Activated naive CD4-positive, alpha-beta T cell treated with anti-CD3 and anti-CD28 coated beads, Interleukin-2, amount 50 U/mL, for 24 hours (primary cell): ENCODE data around the gene CHURC1.

Experiments
- H3K27ac Mint-ChIP-seq: one replicate; pipeline ENCODE4 v1.8.0; 2021; ENCODE audit warnings: mild to moderate bottlenecking, mixed read lengths
- H3K27me3 Mint-ChIP-seq: one replicate; pipeline ENCODE4 v1.8.0; 2021; ENCODE audit warnings: mixed read lengths
- H3K36me3 Mint-ChIP-seq: one replicate; pipeline ENCODE4 v1.8.0; 2021; ENCODE audit warnings: mixed read lengths
- H3K4me1 Mint-ChIP-seq: one replicate; pipeline ENCODE4 v1.8.0; 2021; ENCODE audit warnings: mixed read lengths
- H3K4me3 Mint-ChIP-seq: one replicate; pipeline ENCODE4 v1.8.0; 2021; ENCODE audit warnings: mild to moderate bottlenecking, mixed read lengths
- H3K9me3 Mint-ChIP-seq: one replicate; pipeline ENCODE4 v1.8.0; 2021; ENCODE audit warnings: mixed read lengths

Gene CHURC1

DNA sequence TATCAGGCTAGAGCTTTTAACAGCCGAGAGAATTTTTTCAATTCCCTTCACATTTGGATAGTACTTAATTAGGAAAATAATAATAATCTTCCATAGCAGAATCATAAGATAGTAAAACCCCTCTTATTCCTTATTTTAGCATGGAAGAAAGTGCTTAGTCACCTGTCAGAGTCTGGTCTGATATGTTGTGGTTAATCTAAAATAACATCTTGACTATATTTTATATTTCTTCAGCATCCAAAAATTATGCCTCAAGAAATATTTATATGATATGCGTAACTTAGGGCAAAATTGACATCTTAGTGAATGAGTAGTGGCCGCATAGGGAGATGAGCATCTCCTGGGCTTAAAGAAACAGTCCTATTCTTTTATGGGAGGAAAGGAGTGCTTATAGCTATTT lies 12.8 kb downstream of the CHURC1 start:
- Mint-ChIP-seq H3K27ac (peak overlapping the region; percentile 80), H3K4me3 (no peak overlapping the region), H3K4me1 (peaks cover 40% of the 10 kb centered on the region), H3K27me3 (no peaks in the 10 kb centered on the region), H3K36me3 (peaks cover 16% of the 10 kb centered on the region), H3K9me3 (no peaks in the 10 kb centered on the region)

DNA sequence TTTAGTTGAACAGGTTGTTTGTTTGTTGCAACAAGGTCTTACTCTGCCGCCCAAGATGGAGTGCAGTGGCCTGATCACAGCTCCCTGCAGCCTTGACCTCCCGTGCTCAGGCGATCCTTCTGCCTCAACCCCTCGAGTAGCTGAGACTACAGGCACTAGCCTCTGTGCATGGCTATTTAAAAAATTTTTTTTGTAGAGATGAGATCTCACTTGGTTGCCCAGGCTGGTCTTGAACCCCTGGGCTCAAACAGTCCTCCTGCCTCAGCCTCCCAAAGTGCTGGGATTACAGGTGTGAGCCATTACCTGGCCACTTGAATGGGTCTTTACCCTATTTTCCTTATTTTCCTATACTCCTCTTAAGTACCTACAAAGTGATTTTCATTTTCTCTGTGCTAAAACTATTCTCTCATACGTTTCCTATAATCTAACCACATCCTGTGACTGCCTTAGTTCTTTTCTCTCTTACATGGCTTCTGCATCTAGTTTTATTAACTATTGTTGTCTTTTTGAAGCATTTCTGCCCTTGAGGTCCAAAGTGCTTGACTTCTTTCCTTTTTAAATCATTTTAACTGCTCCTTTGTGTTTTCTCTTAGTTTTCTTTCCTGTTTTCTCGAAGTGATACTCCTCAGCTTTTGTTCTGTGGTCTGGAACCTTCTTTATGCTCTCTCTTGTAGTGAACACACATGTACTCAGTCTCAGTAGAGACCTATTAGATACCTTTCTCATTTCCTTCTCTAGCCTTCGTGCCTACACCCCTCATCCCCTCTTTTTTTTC lies 14.2 kb downstream of the CHURC1 start:
- Mint-ChIP-seq H3K4me1 (peaks cover 30% of the 10 kb centered on the region), H3K36me3 (peaks cover 21% of the 10 kb centered on the region)

DNA sequence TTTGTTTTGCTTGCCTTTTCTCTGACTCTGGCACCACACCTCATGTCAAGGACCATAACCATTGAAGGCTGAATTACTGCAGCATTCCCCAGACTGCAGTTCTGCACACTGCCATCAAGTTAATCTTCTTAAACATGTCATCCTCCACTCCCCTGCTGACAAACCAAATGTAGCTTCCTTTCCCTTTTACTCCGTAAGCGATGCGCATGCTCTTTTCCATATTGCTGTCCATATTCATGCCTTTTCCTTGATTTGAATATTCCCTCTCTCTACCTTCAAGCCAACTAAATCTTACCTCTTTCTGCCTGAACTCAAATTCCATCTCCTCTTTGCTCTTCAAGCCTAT lies 14.7 kb downstream of the CHURC1 start:
- no peaks in the 10 kb centered on the region for H3K27me3 Mint-ChIP-seq
- H3K4me3 Mint-ChIP-seq: no peak overlapping the region
- peaks cover 24% of the 10 kb centered on the region for H3K4me1 Mint-ChIP-seq
- H3K36me3 Mint-ChIP-seq: peaks cover 19% of the 10 kb centered on the region
- no peak overlapping the region for H3K27ac Mint-ChIP-seq
- H3K9me3 Mint-ChIP-seq: no peaks in the 10 kb centered on the region

More for the DNA sequence above, 14.2 kb downstream of the CHURC1 start:
- no peaks in the 10 kb centered on the region for H3K9me3 Mint-ChIP-seq
- H3K27me3 Mint-ChIP-seq: no peaks in the 10 kb centered on the region
- H3K4me3 Mint-ChIP-seq: no peak overlapping the region
- H3K27ac Mint-ChIP-seq: no peak overlapping the region

DNA sequence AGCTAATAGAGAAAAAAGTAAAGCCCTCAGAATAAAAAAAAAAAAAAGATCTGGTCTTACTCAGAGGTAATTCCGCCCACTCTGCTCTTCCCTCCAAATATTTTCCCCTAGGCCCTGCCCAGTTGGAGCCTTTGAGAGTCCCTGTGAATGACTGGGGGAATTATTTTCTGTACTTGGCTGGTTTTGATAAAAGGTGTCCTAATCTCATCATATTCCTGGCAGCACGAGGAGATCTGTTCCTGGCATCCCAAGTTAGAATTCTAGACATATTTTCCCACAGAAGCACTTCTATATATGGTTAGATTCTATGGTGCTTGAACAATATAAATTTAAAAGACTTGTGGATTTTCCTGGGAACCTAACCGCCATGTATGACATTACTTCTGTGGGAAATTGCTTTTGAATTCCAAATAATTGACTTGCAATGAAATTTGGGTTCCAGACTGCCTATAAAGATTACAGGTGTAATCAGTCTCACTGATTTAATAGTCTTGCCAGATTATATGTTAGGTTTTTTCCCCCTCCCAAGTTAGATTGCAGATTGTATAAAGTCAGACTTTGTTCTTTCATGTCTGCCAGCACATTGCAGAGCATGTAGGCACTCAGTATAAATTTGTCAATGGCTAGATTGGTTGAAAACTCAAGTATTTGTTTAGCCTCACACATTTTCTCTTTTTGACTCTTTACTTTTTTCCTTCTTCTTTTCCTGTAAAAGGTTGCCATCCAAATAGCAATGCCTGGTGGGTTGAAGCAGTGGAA lies 16.0 kb downstream of the CHURC1 start:
- peak overlapping the region; percentile 88 for H3K27ac Mint-ChIP-seq
- H3K9me3 Mint-ChIP-seq: no peaks in the 10 kb centered on the region
- H3K4me1 Mint-ChIP-seq: peaks cover 29% of the 10 kb centered on the region
- no peaks in the 10 kb centered on the region for H3K27me3 Mint-ChIP-seq
- peak overlapping the region; percentile 8 for H3K4me3 Mint-ChIP-seq
- H3K36me3 Mint-ChIP-seq: peaks cover 20% of the 10 kb centered on the region

DNA sequence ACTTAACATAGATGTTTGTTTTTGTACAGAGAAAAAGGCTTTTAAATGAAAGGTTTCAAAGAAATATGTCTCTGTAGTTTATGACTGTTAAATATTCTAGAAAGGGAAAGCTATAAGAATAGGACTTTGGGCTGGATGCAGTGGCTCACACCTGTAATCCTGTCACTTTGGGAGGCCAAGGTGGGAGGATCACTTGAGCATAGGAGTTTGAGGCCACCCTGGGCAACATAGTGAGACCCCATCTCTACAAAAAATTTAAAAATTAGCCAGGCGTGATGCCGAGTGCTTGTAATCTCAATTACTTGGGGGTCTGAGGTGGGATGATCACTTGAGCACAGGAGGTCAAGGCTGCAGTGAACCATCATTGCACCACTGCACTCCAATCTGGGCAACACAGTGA lies 16.9 kb downstream of the CHURC1 start:
- peaks cover 20% of the 10 kb centered on the region for H3K36me3 Mint-ChIP-seq
- peak overlapping the region; percentile 88 for H3K27ac Mint-ChIP-seq
- H3K9me3 Mint-ChIP-seq: no peaks in the 10 kb centered on the region
- peaks cover 33% of the 10 kb centered on the region for H3K4me1 Mint-ChIP-seq
- no peak overlapping the region for H3K4me3 Mint-ChIP-seq
- no peaks in the 10 kb centered on the region for H3K27me3 Mint-ChIP-seq

DNA sequence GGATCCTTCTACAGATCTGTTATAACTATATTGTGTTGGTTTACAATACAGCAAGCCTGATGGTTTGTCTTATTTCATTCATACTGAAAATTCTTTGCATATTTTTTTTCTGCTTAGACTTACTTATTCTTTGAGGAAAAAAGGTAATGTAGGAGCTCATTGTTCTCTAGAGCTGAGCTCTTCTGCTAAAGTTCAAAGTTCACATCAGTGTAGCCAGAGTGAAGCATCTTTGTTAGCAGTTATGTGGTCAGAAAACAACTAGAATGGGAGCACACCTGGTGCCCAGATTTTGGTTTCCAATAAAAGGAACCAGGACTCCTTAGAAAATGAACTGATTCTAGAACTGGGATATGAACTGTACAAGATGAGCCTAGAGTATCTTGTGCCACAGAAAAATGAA lies 18.0 kb downstream of the CHURC1 start:
- Mint-ChIP-seq H3K9me3 (no peaks in the 10 kb centered on the region), H3K4me3 (no peak overlapping the region), H3K36me3 (peaks cover 17% of the 10 kb centered on the region), H3K27me3 (no peaks in the 10 kb centered on the region), H3K4me1 (peaks cover 35% of the 10 kb centered on the region), H3K27ac (peak overlapping the region; percentile 38)

DNA sequence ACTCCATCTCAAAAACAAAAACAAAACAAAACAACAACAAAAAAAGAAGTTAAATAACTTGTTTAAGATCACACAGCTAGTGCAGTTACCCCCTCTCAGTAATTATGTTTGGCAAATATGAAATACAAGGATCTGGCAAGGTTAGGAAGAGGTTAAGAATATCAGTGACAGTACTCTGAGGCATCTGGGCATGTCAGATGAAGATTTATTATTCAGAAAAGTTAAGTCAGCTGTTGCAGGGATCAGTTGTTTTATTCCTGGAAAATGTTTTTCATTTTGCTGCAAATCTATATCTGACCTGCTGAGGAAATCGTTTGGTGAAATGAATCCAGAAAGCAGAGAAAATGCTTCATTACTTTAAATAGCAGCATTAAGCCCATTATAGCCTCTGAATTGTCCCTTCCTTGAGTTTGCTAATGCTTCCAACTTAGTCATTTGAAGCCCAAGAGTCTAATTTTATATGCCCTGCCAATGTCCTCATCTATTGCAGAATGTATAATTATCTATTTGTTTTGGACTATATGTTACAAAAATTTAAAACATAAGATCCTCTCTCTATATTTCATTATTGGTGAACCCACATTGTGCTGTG lies 20.2 kb downstream of the CHURC1 start:
- H3K36me3 Mint-ChIP-seq: peaks cover 17% of the 10 kb centered on the region
- no peak overlapping the region for H3K27ac Mint-ChIP-seq
- no peaks in the 10 kb centered on the region for H3K9me3 Mint-ChIP-seq
- H3K27me3 Mint-ChIP-seq: no peaks in the 10 kb centered on the region
- H3K4me1 Mint-ChIP-seq: peaks cover 48% of the 10 kb centered on the region
- H3K4me3 Mint-ChIP-seq: no peak overlapping the region

DNA sequence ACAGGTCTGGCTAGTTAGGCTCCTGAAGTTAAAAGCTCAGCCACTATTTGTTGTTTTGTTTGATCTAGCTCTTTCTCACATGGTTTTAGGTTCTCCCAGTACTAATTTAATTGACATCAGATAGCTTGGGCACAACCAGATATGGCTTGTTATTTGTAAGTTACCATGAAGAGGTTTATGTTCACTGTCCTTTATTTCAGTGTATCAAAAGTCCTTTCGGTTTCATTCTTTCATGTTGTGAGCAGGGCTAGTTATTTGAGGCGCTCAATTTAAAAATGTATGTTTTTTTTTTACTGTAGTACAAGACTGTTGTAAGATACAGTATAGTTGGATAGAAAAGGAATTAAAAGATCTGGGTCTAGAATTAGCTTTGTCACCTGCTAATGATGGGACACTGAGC lies 21.3 kb downstream of the CHURC1 start:
- Mint-ChIP-seq H3K9me3 (no peaks in the 10 kb centered on the region), H3K4me1 (peaks cover 58% of the 10 kb centered on the region), H3K27ac (peak overlapping the region; percentile 32), H3K27me3 (no peaks in the 10 kb centered on the region), H3K36me3 (peaks cover 14% of the 10 kb centered on the region), H3K4me3 (peak overlapping the region; percentile 49)

DNA sequence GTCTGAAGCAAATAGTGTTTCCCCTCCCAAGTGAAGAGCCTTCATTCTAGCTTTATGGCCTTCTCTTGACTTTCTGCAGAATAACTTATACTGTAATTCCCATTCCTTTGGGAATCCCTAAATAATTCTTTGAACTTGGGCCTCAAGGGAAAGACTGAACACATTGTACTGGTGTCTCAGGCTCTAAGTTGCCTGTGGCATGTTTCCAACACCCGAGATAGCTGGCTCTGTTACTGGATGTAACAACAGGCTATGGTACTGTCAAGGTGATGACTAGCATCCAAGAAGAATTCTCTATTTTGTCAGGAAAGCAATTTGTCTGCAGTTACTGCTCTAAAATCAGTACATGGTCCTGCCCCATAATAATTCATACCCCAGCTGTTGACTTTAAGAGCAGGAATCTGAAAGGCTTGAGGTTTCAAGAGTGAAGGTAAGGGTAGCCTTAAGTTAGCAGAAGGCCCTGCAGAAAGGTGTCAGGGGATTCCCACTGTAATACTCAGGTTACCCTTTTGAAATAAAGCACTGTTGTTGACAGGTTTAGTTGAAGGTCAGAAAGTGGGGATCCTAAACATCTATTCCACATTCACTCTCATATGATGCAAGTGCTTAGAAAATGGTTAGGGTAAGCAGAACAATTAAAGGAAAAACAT lies 23.0 kb downstream of the CHURC1 start:
- peaks cover 70% of the 10 kb centered on the region for H3K4me1 Mint-ChIP-seq
- H3K4me3 Mint-ChIP-seq: no peak overlapping the region
- no peaks in the 10 kb centered on the region for H3K27me3 Mint-ChIP-seq
- H3K9me3 Mint-ChIP-seq: no peaks in the 10 kb centered on the region
- peak overlapping the region; percentile 67 for H3K27ac Mint-ChIP-seq
- H3K36me3 Mint-ChIP-seq: peaks cover 16% of the 10 kb centered on the region

DNA sequence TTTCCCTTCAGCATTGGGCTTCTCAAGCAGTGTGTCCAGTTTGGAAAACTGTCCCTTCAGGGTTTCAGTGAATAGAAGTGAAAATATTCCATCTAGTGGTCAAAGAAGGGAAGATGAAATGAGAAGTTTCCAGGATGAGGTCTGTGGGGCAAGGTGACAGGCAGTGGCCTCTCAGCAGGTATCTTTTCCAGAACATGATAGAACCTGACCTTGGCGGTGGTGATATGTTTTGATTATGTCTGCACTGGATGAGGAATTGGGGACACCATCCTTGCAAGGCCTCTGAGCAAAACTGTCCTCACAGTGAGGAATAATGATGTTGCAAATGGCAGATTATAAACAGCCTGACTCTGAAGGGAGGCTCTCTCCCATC lies 23.6 kb downstream of the CHURC1 start:
- no peaks in the 10 kb centered on the region for H3K27me3 Mint-ChIP-seq
- H3K4me3 Mint-ChIP-seq: no peak overlapping the region
- peak overlapping the region; percentile 24 for H3K27ac Mint-ChIP-seq
- no peaks in the 10 kb centered on the region for H3K9me3 Mint-ChIP-seq
- peaks cover 13% of the 10 kb centered on the region for H3K36me3 Mint-ChIP-seq
- peaks cover 72% of the 10 kb centered on the region for H3K4me1 Mint-ChIP-seq

DNA sequence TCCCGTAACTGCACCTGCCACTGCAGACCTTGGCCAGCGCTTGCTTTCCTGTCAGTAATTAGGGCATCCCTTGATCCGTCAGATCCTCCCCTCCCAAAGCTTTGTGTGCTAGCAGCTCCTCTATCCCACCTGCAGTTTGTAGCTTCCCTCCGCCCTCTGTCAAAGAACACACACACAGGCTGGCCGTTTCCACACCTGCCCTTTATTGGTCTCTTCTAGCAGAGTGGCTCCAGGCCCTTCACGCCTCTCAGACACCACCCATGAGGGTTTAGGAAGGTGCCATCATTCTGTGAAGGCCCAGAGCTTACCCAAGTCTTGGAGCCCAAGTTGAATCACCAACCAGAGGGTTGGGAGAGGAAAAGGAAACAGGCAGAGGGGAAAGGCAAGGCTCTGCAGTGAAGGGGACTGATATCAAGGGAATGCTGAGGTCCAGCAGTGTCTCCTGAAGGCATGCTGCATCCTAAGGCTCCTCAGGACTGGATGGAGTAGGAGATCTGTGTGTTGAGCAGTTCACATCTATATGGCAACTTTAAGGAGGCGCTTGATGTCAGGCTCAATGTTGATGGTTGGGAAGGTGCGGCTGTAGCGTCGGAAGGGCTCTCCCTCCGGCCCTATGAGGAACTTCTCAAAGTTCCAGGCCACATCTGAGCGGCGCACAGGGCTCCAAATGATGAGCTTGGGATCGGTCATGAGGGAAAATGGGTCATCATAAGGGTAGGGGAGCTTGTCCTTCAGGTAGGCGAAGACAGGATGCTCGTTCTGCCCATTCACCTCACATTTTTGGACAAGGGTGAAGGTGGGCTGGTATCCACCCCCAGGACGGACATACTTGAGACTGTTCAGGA lies 24.9 kb downstream of the CHURC1 start:
- Mint-ChIP-seq H3K9me3 (no peaks in the 10 kb centered on the region), H3K4me3 (no peak overlapping the region), H3K27me3 (no peaks in the 10 kb centered on the region), H3K4me1 (peaks cover 83% of the 10 kb centered on the region), H3K36me3 (peaks cover 9% of the 10 kb centered on the region), H3K27ac (peak overlapping the region; percentile 87)

DNA sequence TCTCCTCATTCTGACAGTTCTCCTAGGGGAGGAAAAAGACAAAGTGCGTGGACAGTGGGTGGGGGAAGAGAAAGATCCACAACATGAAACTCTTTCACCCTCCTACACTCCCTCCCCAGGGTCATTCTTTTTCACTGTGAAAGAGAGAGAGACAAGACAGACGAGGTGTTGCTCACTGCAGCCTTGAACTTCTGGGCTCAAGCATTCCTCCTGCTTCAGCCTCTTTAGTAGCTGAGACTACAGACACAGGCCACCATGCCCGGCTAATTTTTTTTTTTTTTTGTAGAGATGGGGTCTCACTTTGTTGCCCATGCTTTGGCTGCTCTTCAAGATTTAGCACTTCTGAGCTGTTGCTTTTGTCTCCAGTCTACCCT lies 25.5 kb downstream of the CHURC1 start:
- Mint-ChIP-seq H3K4me1 (peaks cover 82% of the 10 kb centered on the region), H3K36me3 (peaks cover 6% of the 10 kb centered on the region), H3K27me3 (no peaks in the 10 kb centered on the region), H3K9me3 (no peaks in the 10 kb centered on the region), H3K27ac (peak overlapping the region; percentile 12), H3K4me3 (no peak overlapping the region)

DNA sequence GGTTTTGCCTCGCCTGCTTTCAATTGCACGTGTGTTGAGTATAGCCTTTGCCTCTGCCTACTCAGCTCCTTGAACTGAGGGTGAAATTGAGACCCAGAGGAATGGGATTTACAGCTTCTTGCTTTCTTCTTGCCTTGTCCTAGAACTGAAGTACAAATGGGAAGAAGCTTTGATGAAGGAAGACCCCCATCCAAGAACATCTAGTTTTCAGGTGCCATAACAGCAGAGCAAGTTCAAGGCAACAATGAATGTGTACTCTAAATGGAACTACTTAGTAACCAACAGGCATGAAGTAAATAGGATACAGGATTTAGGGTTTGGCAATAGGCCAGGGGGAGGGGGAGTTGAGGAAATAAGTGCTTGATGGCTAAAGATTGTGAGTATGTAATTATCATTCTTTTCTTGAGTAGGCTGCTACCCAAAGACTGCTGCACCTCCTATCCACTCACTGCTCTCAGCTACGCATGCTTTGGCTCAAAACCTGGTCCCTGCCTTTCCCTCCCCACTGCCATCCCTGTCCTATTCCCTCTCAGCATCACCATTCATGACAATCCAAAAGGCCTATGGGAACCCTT lies 26.2 kb downstream of the CHURC1 start:
- Mint-ChIP-seq H3K27me3 (no peaks in the 10 kb centered on the region), H3K36me3 (peaks cover 6% of the 10 kb centered on the region), H3K4me3 (no peak overlapping the region), H3K4me1 (peaks cover 76% of the 10 kb centered on the region), H3K9me3 (no peaks in the 10 kb centered on the region), H3K27ac (peak overlapping the region; percentile 12)

DNA sequence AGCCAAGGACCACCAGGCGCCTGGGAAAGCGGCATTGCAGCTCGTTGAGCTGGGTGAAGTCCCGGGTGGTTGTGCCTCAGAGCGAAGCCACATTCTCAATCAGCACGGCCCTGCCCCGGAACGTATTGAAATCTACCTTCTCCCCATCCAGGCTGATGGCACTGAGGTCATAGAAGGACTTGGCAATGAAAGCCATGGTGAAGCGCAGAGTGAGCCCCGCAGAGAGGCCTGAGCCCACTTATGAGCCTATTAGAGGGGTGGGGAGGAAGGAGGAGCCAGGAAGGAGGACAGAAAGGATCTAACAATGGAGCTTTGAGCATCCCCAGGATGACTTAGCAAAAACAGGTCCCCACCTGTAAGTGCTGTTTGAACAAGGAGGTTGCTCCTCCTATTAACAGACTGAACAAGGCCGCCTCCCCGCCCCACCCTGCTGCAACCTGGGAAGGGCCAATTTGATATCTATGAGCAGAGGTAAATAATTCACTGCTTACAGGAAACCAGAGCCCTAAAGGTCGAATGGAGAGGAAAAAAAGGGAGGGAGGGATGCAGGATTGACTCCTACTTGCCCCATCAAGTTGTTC lies 28.4 kb downstream of the CHURC1 start, which contains the start of gene GPX2:
Gene GPX2 (minus strand): TSS at position 215 of the 581 bp plus-strand sequence. CDS start 19 bp downstream, at position 196.
- Mint-ChIP-seq H3K36me3 (peaks cover 4% of the 10 kb centered on the region), H3K4me3 (no peak within 1 kb of the TSS), H3K9me3 (no peaks in the 10 kb centered on the region), H3K4me1 (peaks cover 69% of the 10 kb centered on the region), H3K27ac (peak within 1 kb of the TSS; percentile 61), H3K27me3 (no peaks in the 10 kb centered on the region)
